ENCODE measurements around the gene SIRPB2.

Gene SIRPB2

DNA sequence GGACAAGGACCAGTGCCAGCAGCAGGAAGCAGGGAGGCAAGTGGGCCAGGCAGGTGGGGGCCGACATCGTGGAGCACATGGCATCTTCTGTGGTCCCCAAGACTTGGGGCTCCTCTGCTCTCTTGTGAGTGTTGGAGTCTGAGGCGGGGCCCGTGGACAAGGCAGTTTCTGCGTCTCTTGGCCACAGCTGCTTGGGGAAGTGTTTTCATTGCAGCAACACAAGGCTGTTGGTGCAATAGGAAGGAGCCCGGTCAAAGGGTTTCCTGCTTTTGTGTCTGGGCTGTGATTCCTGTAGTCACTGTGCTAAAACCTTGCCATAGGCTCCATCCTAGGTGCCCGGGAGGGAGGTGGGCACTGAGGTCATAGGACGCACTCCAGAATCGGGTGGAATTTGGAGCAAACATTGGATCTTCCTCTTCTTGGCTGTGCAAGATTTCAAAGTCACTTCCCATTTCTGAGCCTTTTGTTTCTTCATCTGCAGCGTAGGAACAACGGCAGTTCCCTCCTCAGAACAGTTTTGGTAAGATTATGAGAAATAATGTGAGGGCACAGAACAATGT lies at the start of gene SIRPB2:
Gene SIRPB2, minus strand, starts transcription at position 140 of the 560 bp plus-strand sequence. Its CDS starts 61 bp downstream, at position 79.
- DNase-seq, result no peak

DNA sequence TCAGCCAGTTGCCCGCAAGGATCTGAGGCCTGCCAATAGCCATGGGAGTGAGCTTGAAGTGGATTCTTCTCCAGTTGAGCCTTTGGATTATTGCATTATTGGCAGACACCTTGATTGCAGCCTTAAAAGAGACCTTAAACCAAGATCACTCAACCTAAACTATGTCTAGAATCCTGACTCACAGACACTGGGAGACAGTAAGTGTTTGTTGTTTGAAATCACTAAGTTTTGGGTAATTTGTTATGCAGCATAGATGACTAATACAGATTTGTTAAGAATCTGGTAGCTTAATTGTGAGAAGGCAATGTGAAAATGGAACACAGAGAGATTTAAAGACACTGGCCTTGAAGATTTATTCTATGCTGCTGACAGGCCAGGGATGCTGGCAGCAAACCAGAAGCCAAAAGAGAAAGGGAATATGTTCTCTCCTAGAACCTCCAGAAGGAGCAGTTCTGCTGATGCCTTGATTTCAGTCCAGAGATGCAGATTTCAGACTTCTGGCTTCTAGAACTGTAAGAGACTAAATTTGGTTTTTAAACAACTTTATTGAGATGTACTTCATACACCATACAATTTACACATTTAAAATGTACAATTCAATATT lies 48.7 kb upstream of the SIRPB2 start:
- DNase-seq, result no peak

DNA sequence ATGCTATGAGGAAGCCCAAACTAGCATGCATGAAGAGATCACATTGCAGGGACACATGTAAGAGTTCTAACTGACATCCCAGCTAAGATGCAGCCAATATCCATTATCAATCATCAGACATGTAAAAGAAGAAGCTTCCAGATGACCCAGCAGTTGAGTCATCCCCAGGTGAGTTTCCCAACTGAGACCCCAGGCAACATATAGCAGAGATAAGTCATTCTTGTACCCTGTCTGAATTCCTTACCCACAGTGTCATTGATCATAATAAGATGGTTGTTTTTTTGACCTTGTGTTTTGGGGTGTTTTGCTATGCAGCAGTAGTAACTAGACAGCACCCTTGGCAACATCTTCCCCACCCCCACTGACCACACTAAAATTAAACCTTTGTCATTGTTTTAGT lies 47.4 kb upstream of the SIRPB2 start:
- no peak for DNase-seq

DNA sequence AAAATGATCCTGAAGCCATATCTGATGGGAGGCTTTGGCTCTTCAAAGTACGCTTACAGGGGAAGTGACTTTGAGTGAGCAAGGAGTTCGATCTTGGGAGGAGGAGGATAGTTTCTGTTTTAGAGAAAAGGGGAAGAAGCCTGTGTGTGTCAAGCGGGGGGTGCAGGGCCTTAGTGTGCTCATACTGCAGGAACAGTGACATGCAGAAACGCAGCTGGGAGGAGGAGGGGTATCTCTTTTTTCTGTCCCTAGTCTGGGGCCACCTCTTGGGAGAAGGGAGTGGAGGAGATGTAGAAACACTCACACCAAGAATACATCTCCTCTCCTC lies 46.5 kb upstream of the SIRPB2 start:
- no peak for DNase-seq

DNA sequence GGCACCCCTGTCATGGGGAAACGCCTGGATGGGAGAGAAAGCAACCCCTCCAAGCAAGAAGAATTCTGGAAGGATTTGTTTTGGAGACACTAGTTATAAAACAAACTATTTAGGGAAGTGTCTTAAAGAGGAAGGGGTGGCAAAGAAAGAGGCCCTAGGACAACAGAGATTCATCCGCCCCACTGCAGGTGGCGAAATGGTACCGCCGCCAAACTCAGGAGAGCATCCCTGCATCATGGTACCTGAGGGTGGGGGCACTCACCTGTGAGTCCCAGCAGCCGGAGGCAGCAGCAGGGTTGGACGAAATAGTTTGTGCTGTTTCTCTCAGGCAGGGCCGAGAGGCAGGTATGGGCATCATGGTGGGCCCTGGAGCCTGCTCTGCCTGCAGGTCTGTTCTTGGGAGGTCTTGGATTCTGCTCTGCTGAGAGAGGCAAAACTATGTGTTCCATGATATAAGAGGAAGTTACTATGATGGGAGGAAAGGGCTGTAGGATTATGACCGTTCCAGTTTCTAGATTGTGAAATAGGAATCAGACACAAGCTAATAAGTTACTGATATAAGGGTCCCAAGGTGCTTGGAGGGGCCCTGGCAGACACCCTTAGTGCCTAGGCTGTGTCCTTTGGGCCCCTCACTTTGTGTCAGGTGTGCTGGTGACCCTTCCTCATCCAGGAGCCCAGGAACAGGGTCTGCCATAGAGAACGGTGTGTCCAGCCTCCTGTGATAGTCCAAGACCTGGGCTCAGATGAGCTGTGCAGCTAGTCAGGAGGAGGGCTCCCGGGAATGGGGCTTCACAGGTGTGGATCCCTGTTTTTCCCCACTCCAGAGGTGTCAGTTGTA lies 45.9 kb upstream of the SIRPB2 start:
- DNase-seq, result no peak

DNA sequence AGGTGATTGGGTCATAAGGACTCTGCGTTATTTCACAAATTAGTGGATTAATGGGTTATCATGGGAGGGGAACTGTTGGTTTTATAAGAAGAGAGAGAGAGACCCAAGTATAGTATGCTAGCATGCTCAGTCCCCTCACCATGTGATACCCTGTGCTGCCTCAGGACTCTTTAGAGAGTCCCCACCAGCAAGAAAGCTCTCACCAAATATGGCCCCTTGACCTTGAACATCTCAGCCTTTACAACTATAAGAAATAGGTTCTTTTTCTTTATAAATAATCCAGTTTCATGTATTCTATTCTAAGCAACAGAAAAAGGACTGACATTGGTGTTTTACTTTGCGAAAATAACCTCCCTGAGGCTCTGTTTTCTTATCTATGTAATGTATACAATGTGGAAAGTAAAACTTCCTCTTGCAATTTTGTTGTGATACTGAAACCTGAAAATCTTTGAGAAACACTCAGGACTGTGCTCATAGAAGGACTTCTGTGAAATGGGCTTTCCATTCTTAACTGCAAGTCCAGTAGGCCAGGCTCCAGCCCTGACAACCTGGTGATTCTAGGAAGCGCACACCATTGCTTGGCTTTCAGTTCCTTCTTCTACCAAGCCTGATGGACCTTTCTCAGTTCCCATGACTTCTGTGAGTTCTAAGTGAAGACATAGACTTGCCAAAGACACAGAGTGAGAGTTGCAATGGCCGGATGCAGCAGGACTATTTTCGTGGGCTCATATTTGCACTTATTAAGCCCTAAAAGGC lies 44.4 kb upstream of the SIRPB2 start:
- DNase-seq, result no peak

DNA sequence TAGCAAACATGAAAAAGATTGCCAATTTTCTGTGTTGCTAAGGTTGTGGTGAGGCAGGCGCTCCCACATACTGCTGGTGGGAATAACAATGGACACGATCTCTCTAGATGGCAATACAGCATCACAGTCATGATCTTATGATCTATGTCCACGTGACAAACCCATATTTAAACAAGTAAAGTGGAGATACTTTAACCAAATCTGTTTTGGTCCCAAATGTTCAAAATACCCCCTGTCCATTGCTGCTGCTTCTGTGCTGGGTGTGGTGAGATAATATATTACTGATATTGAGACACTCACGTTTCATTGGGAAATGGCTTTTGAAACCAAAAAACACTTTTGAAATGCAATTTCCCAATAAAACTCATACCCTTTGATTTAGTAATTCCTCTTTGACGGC lies 43.3 kb upstream of the SIRPB2 start:
- no peak for DNase-seq

DNA sequence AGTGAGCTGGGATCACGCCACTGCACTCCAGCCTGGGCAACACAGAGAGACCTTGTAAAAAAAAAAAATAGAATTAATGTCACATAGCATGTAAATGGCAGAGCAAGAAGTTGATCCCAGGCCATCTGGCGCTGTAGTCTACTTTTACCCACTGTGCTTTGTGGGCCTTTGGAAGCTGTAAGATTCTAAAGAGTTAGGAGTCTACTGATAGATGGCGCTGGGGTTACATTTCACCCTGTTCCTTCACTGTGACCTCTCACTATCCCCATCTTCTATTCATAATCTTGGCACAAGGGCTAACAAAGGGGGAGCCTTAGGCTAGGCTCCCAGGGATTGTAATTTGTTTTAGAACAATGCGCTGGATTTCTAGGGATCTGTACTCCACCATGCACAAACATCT lies 41.8 kb upstream of the SIRPB2 start:
- no peak for DNase-seq

DNA sequence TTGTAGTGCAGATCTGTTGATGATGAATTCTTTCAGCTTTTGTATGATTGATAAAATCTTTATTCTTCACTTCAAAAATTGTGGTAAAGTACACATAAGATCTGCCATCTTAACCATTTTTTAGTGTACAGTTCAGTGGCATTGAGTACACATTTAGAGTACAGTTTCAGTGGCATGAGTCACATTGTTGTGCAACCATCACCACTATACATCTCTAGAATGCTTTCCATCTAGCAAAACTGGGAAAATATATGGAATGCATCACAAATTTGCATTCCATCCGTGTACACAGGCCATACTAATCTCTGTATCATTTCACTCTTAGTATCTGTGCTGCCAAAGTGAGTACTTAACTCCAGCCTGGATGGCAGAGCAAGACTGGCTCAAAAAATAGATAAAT lies 37.6 kb upstream of the SIRPB2 start:
- DNase-seq, result no peak

DNA sequence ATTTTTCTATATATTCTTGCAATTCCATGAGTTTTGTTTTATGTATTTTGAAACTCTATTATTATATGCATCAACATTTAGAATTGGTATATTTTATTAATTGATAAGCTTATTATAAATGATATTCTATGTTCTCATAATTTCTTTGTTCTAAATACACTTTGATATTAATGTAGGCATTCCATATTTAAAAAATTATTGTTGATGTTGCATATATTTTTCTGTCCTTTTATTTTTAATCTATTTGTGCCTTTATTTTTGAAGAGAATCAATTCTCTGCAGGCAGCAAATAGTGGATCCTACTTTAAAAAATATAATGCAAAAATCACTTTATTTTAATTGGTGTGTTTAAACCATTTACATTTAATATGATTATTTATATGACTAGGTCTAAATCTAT lies 36.7 kb upstream of the SIRPB2 start:
- no peak for DNase-seq

DNA sequence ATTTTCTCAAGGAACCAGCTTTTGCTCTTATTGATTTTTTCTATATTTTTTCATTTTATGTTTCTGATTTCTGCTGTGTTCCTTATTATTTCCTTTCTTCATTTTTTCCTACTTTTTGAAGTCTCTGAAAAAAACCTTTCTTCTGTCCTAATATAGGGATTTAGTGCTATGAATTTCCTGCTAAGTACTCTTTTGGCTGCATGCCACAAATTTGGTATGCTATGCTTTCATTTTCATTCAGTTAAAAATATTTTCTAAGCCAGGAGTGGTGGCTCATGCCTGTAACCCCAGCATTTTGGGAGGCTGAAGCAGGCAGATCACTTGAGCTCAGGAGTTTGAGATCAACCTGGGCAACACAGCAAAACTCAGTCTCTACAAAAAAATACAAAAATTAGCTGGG lies 35.7 kb upstream of the SIRPB2 start:
- DNase-seq, result no peak

DNA sequence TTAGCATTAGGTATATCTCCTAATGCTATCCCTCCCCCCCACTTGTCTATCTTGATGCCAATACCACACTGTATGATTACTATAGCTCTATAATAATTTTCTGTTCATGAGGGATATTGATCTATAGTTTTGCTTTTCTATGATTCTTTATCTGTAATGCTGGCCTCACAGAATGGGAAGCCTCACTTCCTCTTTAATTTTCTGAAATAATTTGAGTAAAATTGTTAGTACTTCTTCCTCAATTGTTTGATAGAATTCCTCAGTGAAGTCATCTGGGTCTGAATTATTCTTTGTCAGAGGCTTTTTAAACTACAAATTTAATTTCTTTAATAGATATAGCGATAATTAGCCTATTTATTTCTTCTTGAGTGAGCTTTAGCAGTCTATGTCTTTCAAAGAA lies 35.1 kb upstream of the SIRPB2 start:
- DNase-seq, result no peak

DNA sequence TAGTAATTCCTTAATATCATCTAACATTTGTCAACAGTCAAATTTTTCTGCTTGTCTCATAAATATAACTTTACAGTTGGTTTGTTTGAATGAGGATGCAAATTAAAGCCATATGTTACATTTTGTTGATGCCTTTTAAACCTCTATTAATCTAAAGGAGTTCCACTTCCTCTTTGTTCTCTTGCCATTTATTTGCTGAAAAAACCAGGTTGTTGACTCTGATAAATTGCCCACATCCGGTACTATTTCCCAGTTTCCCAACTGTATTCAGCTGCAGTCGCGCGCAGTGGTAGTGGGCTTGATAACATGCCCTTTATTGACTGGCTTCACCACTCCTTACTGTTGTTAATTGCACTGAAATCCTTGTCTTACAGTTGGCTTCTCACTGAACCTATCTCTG lies 32.8 kb upstream of the SIRPB2 start:
- DNase-seq, result no peak

DNA sequence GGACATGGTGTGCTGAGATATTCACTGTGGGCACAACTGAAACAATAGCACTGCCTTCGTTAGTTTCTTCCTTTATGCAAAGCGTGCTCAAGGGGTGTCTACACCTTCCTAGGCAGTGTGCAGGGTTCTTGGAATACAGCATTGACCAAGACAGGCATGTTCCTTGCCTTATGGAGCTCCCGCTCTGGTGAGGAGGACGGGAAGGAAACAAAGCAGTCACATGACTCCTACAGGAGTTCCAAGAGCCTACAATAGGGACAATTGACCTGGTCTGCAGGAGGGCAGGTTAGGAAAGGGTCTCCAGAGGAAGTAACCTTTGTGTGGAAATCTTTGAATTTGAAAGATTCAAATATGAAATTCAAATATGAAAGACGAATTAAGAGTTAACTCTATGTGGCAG lies 25.8 kb upstream of the SIRPB2 start:
- no peak for DNase-seq

DNA sequence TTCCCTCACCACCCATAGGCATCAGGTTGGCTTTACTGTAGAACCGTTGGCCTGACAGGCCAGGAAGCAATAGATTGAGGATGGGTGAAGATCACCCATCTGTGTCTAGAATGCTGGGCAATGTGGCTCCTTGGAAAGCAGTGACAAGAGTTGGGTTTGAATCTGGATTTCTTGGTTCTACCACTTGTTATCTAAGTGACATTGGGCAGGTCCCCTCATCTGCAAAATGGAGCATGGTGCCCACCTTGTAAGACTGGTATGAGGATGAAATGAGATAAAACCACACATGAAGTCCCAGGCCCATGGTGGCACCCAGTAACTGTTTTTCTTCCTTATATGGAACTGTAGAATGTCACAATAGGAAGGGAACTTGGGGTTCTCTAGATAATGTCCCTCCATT lies 22.6 kb upstream of the SIRPB2 start:
- DNase-seq, result no peak

DNA sequence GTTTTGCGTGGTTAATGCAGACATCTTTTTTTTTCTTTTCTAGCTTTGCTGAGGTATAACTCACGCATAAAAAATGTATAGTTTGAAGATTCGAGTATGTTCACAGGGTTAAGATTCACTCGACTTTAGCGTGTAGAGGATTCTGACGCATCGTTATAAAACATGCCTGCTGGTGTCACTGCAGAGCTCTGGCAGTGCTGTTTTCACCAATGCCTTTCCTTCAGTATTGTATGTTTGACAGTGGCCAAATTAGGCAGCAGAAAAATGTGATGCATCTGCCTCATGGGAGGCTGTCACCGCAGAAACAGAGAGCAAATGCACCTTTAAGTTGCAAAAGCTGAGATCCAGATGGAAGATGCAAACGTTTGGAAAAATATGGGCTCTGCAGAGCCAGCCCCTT lies 18.0 kb upstream of the SIRPB2 start:
- no peak for DNase-seq

DNA sequence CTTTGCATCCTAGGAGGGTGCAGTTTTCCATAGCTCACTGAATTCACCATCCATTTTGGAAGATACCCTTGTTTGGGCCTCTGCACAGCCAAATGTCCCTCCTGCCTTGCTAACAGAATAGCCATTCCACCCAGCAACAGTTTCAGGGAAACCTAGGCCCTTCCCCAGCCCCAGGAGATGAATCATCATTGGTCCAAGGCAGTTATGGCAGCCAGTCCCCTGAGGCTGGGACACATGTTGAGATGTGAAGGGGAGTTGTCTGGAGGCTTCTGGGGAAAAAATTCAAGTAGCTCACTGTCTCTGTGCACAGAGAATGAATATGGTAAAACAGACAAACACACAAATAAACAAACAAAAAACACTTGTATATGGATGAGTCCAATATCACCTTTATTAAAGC lies 17.4 kb upstream of the SIRPB2 start:
- no peak for DNase-seq

DNA sequence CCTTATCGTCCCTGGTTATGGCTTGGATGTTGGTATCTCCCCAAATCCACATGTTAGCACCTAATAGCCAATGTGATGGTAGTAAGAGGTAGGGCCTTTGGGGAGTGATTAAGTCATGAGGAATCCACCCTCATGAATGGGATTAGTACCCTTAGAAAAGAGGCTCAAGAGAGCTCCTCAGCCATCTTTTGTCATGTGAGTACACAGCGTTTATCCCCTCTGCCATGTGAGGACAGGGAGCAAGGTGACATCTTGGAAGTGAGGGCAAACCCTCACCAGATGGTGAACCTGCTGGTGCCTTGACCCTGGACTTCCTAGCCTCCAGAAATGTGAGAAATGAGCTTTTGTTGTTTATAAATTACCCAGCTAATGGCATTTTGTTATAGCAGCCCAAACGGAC lies 16.1 kb upstream of the SIRPB2 start:
- no peak for DNase-seq

DNA sequence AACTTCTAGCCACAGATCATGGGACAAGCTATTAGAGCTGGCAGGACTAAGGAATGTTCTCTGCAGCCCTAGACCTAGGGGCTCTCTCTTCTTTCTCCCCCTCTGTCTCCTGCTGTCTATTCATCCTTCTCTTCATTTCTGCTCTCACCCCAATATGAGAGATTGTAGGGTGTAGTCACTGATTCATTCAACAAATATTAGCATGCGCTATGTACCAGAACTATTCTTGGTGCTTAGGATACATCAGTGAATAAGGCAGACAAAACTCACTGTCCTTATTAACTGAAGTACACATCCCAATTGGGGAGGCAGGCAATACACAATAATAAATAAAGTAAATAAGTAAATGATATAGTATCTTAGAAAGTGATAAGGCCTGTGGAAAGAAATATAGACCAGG lies 14.7 kb upstream of the SIRPB2 start:
- no peak for DNase-seq

DNA sequence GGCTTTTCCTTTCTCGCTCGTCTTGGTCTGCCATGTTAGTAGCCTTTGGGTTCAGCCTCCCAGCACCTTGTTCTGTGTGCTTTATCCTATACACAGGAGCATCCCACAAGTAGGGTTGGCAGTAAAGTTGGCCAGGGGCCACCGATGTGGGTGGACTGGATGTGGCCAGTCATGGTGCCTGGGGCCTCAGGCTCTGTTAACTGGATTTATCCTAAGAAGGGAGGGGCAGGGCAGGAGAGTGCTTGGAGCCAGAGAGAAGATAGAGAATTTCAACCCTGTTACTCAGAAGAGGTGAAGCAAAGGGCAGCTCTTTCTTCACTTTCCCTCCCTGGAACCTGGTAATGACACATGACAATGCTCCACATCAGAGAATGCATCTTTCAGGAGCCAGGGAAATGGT lies 14.1 kb upstream of the SIRPB2 start:
- DNase-seq, result no peak

DNA sequence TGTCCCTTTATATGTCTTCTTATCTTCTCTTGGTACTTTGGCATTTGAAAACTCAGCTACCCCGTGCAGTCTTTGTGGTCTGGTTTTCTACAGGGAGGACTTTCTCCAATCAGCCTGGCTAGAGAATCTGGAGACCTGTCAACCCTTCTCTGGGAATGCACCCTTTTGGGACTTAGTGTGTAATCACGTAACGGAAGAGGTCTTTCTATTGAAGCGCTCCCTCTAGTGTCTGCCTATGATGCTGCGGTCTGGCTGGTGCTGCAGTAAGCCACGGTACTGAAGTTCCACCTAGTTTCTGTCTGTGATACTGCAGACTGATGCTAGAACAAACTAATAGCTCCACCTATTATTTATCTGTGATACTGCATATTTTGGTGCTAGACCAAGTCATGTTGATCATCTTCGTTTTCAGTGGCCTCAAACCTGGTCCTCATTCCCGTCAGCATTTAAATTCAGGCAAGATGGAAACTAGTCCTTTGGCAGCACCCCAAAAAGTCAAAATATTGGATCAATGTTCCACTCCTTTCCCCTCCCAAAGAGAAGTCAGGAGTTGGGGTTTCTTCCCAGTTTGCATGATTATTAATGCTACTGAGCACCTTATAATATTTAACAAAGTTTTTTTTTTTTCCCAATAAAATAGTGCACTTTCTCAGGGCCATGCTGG lies 12.5 kb upstream of the SIRPB2 start:
- DNase-seq, result peak; percentile 55

DNA sequence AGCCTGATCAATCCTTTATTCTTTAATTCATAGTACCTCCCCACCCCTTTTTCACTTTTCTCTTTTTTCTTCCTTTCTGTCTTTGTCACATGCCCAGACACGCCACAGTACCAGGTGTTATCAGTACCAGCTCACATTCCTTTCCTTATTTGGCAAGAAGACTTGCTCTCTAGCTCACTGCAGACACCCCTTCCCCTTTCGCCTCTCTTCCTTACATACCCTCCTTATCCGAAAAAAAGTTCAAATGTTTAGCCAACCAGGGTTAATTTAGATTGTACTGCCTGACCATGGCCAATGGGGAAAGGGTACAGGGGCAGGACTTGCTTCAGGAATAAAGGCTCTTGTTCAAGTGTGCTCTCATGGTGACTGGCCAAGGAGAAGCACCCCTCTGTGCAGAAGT lies 9.3 kb upstream of the SIRPB2 start:
- no peak for DNase-seq

Data from retina (tissue), 1 donor.